ENCODE data around the gene TMEM63C.

The TMEM63C gene

GRCh38 chr14:77219591-77219990, 38.0 kb downstream of the TMEM63C start:
- no peak for DNase-seq (ENCODE audit: insufficient read length, low spot score)
- FAIRE-seq: no peak

- FAIRE-seq (peak; percentile 77), DNase-seq (ENCODE audit: insufficient read length, low spot score) (no peak)
Measured at GRCh38 chr14:77220246-77221017, 38.8 kb downstream of the TMEM63C start.

GRCh38 chr14:77221241-77221871, 39.8 kb downstream of the TMEM63C start:
- FAIRE-seq (peak; percentile 36), DNase-seq (ENCODE audit: insufficient read length, low spot score) (no peak)

- FAIRE-seq: peak; percentile 28
- DNase-seq (ENCODE audit: insufficient read length, low spot score): no peak
Measured at GRCh38 chr14:77222546-77223225, 41.1 kb downstream of the TMEM63C start.

- DNase-seq (ENCODE audit: insufficient read length, low spot score): no peak
- no peak for FAIRE-seq
Measured at GRCh38 chr14:77224212-77224611, 42.6 kb downstream of the TMEM63C start.

GRCh38 chr14:77225254-77225653, 43.7 kb downstream of the TMEM63C start:
- DNase-seq (ENCODE audit: insufficient read length, low spot score) (no peak), FAIRE-seq (no peak)

GRCh38 chr14:77225892-77226557, 44.4 kb downstream of the TMEM63C start:
- FAIRE-seq (no peak), DNase-seq (ENCODE audit: insufficient read length, low spot score) (no peak)

- DNase-seq (ENCODE audit: insufficient read length, low spot score) (no peak), FAIRE-seq (peak; percentile 85)
Measured at GRCh38 chr14:77228056-77228455, 46.5 kb downstream of the TMEM63C start.

- no peak for DNase-seq (ENCODE audit: insufficient read length, low spot score)
- no peak for FAIRE-seq
Measured at GRCh38 chr14:77230914-77231313, 49.3 kb downstream of the TMEM63C start.

GRCh38 chr14:77231721-77232120, 50.1 kb downstream of the TMEM63C start:
- no peak for FAIRE-seq

GRCh38 chr14:77236814-77237213, 55.2 kb downstream of the TMEM63C start:
- FAIRE-seq (peak; percentile 44), DNase-seq (ENCODE audit: insufficient read length, low spot score) (no peak)

More at GRCh38 chr14:77231721-77232120, 50.1 kb downstream of the TMEM63C start:
- no peak for DNase-seq (ENCODE audit: insufficient read length, low spot score)

- FAIRE-seq (no peak), DNase-seq (ENCODE audit: insufficient read length, low spot score) (no peak)
Measured at GRCh38 chr14:77238356-77238755, 56.8 kb downstream of the TMEM63C start.

GRCh38 chr14:77238996-77239395, 57.4 kb downstream of the TMEM63C start:
- FAIRE-seq (no peak), DNase-seq (ENCODE audit: insufficient read length, low spot score) (no peak)

- no peak for FAIRE-seq
- DNase-seq (ENCODE audit: insufficient read length, low spot score): no peak
Measured at GRCh38 chr14:77239412-77239811, 57.8 kb downstream of the TMEM63C start.

GRCh38 chr14:77240336-77240915, 58.8 kb downstream of the TMEM63C start:
- FAIRE-seq: no peak
- no peak for DNase-seq (ENCODE audit: insufficient read length, low spot score)

GRCh38 chr14:77241955-77242354, 60.4 kb downstream of the TMEM63C start:
- DNase-seq (ENCODE audit: insufficient read length, low spot score): no peak
- peak; percentile 46 for FAIRE-seq

GRCh38 chr14:77242752-77243151, 61.2 kb downstream of the TMEM63C start:
- FAIRE-seq: no peak
- no peak for DNase-seq (ENCODE audit: insufficient read length, low spot score)

GRCh38 chr14:77243853-77244252, 62.3 kb downstream of the TMEM63C start:
- FAIRE-seq: no peak
- DNase-seq (ENCODE audit: insufficient read length, low spot score): no peak

GRCh38 chr14:77245820-77246219, 64.2 kb downstream of the TMEM63C start:
- FAIRE-seq: no peak

GRCh38 chr14:77246784-77247183, 65.2 kb downstream of the TMEM63C start:
- DNase-seq (ENCODE audit: insufficient read length, low spot score): no peak
- no peak for FAIRE-seq

More at GRCh38 chr14:77245820-77246219, 64.2 kb downstream of the TMEM63C start:
- DNase-seq (ENCODE audit: insufficient read length, low spot score): no peak

GRCh38 chr14:77248666-77249065, 67.1 kb downstream of the TMEM63C start:
- peak; percentile 80 for FAIRE-seq
- DNase-seq (ENCODE audit: insufficient read length, low spot score): no peak

Measured in HTR-8/SVneo (cell line).